ENCODE data around the gene CLSTN1. TPM values are rescaled to one million over a fixed set of nuclear protein-coding genes. Genes with fewer than 3 reads are reported as not detected.

The CLSTN1 gene
- total RNA-seq, 1 experiment from 2014 or later: 119 TPM

DNA sequence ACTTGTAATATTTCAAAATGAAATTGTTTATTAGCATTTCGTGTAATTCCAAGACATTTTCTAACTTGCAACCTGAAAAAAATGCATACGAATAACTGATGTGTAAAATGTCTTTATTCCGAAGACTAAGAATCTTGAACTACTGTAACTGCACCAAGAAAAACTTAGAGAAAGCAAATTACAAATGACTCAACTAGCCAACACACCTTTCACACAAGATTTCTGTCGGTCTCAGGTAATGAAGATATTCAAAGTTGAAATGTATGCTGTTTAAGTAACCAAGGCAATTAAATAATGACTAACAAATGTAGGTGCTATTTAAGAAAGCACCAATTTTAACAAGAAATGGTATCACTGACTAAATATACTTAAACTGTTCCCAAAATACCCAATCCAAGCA is 2.1 kb downstream of the CLSTN1 start:
- DNase-seq (ENCODE audit: low spot score): no peak
- Mint-ChIP-seq H3K4me1 (peaks cover 54% of the 10 kb centered on the region), H3K4me3 (peak overlapping the region; percentile 94), H3K27me3 (ENCODE audit: low read depth) (peaks cover 30% of the 10 kb centered on the region), H3K27ac (no peak overlapping the region), H3K36me3 (no peaks in the 10 kb centered on the region), H3K9me3 (no peaks in the 10 kb centered on the region)
- POLR2A ChIA-PET: no interaction called here
- TF ChIP-seq, protein P1, sequence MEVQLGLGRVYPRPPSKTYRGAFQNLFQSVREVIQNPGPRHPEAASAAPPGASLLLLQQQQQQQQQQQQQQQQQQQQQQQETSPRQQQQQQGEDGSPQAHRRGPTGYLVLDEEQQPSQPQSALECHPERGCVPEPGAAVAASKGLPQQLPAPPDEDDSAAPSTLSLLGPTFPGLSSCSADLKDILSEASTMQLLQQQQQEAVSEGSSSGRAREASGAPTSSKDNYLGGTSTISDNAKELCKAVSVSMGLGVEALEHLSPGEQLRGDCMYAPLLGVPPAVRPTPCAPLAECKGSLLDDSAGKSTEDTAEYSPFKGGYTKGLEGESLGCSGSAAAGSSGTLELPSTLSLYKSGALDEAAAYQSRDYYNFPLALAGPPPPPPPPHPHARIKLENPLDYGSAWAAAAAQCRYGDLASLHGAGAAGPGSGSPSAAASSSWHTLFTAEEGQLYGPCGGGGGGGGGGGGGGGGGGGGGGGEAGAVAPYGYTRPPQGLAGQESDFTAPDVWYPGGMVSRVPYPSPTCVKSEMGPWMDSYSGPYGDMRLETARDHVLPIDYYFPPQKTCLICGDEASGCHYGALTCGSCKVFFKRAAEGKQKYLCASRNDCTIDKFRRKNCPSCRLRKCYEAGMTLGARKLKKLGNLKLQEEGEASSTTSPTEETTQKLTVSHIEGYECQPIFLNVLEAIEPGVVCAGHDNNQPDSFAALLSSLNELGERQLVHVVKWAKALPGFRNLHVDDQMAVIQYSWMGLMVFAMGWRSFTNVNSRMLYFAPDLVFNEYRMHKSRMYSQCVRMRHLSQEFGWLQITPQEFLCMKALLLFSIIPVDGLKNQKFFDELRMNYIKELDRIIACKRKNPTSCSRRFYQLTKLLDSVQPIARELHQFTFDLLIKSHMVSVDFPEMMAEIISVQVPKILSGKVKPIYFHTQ (CRISPR knock-in tag; IDR thresholded peaks at IDR 0.05): no peak
- TF ChIP-seq TP53 (CRISPR knock-in tag; IDR thresholded peaks at IDR 0.05): no peak
- no peak for TF ChIP-seq JUN (CRISPR knock-in tag; IDR thresholded peaks at IDR 0.05)
- no peak for TF ChIP-seq CREM (CRISPR knock-in tag; IDR thresholded peaks at IDR 0.05)
- TF ChIP-seq CBFB (CRISPR knock-in tag; IDR thresholded peaks at IDR 0.05; ENCODE audit: low read depth): no peak
- TF ChIP-seq, protein P2, sequence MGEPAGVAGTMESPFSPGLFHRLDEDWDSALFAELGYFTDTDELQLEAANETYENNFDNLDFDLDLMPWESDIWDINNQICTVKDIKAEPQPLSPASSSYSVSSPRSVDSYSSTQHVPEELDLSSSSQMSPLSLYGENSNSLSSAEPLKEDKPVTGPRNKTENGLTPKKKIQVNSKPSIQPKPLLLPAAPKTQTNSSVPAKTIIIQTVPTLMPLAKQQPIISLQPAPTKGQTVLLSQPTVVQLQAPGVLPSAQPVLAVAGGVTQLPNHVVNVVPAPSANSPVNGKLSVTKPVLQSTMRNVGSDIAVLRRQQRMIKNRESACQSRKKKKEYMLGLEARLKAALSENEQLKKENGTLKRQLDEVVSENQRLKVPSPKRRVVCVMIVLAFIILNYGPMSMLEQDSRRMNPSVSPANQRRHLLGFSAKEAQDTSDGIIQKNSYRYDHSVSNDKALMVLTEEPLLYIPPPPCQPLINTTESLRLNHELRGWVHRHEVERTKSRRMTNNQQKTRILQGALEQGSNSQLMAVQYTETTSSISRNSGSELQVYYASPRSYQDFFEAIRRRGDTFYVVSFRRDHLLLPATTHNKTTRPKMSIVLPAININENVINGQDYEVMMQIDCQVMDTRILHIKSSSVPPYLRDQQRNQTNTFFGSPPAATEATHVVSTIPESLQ (CRISPR knock-in tag; IDR thresholded peaks at IDR 0.05): no peak
- TF ChIP-seq, protein P3, sequence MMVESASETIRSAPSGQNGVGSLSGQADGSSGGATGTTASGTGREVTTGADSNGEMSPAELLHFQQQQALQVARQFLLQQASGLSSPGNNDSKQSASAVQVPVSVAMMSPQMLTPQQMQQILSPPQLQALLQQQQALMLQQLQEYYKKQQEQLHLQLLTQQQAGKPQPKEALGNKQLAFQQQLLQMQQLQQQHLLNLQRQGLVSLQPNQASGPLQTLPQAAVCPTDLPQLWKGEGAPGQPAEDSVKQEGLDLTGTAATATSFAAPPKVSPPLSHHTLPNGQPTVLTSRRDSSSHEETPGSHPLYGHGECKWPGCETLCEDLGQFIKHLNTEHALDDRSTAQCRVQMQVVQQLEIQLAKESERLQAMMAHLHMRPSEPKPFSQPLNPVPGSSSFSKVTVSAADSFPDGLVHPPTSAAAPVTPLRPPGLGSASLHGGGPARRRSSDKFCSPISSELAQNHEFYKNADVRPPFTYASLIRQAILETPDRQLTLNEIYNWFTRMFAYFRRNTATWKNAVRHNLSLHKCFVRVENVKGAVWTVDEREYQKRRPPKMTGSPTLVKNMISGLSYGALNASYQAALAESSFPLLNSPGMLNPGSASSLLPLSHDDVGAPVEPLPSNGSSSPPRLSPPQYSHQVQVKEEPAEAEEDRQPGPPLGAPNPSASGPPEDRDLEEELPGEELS (CRISPR knock-in tag; IDR thresholded peaks at IDR 0.05): no peak
- TF ChIP-seq, protein P4, sequence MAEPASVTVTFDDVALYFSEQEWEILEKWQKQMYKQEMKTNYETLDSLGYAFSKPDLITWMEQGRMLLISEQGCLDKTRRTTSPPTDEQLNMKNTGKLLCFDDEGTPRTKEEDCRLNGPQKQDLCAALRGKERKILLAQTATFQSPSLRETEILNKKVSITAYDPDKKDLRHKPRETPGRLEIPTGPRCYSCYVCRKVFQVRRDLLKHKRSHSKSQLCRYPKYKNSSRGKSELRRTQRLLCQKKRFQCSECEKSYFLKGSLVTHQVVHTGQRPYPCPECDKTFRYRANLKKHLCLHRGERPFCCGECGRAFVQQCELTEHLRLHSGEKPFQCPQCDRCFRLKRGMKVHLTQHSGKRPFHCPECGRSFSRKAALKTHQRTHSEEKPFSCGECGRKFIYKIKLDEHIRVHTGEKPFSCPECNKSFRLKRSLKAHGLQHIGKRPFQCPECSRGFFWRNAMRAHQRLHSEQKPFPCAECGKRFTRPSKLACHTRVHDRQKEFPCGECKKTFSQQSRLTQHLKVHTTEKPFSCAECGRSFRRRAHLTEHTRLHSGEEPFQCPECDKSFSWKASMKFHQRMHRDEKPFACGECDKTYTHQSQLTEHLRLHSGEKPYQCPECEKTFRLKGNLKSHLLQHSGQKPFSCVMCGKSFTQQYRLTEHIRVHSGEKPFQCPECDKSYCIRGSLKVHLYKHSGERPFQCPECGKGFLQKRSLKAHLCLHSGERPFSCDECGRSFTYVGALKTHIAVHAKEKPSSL (CRISPR knock-in tag; conservative IDR thresholded peaks at IDR 0.05): no peak
- no peak for ATAC-seq
- CTCF ChIA-PET: interaction anchor here (1.0 to 1.2 kb wide), 3 partner anchors 35 to 97 kb away, joined by 3 to 6 read pairs (median 3); no protein-coding TSS in a partner anchor

DNA sequence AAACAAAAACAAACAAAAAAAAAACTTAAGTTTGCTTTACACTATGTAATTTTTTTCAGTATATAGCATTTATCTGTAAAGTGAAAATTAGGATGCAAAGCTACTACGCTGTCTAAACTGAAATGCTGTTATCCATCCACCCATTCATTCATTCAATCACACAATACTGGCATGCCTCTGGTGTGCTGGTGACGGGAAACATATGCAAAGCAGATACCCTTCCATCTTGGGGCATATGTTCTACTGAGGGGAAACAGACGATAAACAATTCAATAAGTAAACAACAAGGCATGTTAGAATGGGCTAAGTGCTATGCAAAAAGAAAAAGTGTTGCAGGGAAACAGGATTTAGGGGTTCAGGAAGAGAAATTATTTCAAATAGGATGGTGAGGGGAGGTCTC is 3.2 kb downstream of the CLSTN1 start:
- Mint-ChIP-seq H3K27ac (0 out of 2 replicates have a peak overlapping the region, but pooled peaks have one; percentile 19), H3K27me3 (ENCODE audit: low read depth) (peaks cover 18% of the 10 kb centered on the region), H3K4me3 (no peak overlapping the region; the same call in 1 of the 2 replicates), H3K36me3 (no peaks in the 10 kb centered on the region), H3K9me3 (no peaks in the 10 kb centered on the region), H3K4me1 (peaks cover 54% of the 10 kb centered on the region)
- DNase-seq (ENCODE audit: low spot score): no peak
- no peak for TF ChIP-seq FOXK1 (CRISPR knock-in tag; IDR thresholded peaks at IDR 0.05)
- no peak for TF ChIP-seq OVOL2 (CRISPR knock-in tag; IDR thresholded peaks at IDR 0.05; ENCODE audit: borderline replicate concordance)
- no peak for TF ChIP-seq MXD4 (CRISPR knock-in tag; IDR thresholded peaks at IDR 0.05; ENCODE audit: borderline replicate concordance)
- TF ChIP-seq ZNF317 (CRISPR knock-in tag; IDR thresholded peaks at IDR 0.05; ENCODE audit: borderline replicate concordance, low read depth): no peak
- TF ChIP-seq NR3C1 (CRISPR knock-in tag; conservative IDR thresholded peaks at IDR 0.05; ENCODE audit: low read depth): no peak
- TF ChIP-seq NR1H2 (CRISPR knock-in tag; IDR thresholded peaks at IDR 0.05): no peak
- TF ChIP-seq, protein P5, sequence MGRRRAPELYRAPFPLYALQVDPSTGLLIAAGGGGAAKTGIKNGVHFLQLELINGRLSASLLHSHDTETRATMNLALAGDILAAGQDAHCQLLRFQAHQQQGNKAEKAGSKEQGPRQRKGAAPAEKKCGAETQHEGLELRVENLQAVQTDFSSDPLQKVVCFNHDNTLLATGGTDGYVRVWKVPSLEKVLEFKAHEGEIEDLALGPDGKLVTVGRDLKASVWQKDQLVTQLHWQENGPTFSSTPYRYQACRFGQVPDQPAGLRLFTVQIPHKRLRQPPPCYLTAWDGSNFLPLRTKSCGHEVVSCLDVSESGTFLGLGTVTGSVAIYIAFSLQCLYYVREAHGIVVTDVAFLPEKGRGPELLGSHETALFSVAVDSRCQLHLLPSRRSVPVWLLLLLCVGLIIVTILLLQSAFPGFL (CRISPR knock-in tag; IDR thresholded peaks at IDR 0.05; ENCODE audit: borderline replicate concordance): no peak
- CTCF ChIA-PET: interaction anchor here (1.0 to 1.1 kb wide), 2 partner anchors 41 to 100 kb away, joined by 3 to 4 read pairs; no protein-coding TSS in a partner anchor
- POLR2A ChIA-PET: no interaction called here
- ATAC-seq: no peak
